ENCODE measurements around the gene PCNX4.

PCNX4 gene

DNA sequence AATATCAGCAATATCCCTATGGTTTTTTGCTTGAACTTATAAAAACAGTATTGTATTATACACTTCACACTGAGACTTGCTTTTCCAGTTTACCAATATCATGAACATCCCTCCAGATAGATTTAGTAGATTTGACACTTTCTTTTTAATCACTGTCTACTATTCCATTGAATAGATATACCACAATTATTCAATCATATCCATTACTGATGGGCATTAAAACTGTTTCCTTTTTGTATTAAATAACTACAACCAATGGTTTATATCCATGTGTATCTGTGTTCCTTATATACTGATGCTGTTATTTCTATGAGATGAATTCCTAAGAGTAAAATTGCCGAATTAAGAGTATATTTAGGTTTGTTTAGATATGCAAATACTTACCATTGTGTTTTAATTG lies 86.4 kb downstream of the PCNX4 start:
- DNase-seq: no peak

DNA sequence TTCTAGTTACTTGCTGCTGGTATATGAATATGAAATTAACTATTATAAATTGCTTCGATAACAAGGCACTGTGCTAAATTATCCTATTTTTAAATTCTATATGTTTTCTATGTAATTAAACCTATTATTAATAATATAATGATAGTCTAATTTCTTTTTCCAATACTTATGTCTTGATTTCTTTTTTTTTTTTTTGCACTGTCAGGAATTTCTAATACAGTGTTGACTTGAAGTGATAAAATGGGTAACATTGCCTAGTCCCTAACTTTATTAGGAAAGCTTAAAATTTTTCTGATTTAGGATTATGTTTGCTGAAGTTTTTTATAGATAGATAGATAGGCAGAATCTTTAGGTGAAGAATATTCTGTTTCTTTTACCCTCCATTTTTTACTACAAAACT lies 87.1 kb downstream of the PCNX4 start:
- no peak for DNase-seq

DNA sequence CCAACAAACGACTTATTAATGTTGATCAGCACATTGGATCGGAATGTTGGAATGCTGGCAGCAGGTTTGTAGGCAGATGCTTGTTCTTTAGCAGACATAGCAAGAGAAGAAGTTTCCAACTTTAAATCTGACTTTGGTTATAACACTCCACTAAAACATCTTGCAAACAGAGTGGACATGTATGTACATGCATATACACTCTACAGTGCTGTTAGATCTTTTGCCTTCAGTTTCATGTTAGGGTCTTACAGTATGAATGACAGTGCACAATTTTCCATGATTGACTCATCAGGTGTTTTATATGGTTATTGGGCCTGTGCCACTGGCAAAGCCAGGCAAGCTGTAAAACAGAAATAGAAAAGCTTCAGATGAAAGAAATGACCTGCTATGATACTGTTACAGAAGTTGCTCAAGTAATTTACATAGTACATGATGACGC lies 87.7 kb downstream of the PCNX4 start:
- no peak for DNase-seq

DNA sequence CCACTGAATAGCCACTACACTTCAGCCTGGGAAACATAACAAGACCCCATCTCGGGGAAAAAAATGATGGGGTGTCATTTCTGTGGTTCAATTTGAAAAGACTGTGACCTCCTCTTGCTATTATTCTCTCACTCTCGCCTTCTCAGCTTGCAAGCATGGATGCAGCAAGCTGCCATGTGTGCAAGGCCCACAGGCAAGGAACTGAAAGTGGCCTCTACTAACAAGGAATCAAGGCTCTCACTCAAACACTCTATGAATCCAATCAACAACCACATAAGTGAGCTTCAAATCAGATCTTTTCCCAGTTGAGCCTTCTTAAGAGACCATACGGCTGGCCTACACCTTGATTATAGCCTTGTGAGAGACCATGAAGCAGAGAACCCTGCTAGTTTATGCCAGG lies 91.4 kb downstream of the PCNX4 start:
- DNase-seq: no peak

DNA sequence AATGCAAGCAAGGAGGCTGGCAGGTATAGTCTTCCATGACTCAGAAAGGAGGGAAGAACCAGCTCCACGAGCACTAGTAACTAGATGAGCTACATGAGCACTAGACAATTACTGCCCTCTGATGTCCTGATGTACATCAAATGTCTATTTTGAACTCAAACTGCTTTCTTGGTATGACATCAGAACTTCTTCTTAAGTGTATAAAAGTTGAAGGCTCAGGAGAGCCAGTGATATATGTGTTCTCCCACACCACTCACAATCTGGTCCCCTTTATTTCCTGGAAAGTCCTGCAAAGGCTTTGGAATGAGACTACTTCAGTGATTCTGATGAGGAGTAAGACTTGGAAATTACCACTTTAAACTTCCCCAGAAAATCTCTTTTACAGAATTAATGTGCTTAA lies 92.0 kb downstream of the PCNX4 start:
- no peak for DNase-seq

DNA sequence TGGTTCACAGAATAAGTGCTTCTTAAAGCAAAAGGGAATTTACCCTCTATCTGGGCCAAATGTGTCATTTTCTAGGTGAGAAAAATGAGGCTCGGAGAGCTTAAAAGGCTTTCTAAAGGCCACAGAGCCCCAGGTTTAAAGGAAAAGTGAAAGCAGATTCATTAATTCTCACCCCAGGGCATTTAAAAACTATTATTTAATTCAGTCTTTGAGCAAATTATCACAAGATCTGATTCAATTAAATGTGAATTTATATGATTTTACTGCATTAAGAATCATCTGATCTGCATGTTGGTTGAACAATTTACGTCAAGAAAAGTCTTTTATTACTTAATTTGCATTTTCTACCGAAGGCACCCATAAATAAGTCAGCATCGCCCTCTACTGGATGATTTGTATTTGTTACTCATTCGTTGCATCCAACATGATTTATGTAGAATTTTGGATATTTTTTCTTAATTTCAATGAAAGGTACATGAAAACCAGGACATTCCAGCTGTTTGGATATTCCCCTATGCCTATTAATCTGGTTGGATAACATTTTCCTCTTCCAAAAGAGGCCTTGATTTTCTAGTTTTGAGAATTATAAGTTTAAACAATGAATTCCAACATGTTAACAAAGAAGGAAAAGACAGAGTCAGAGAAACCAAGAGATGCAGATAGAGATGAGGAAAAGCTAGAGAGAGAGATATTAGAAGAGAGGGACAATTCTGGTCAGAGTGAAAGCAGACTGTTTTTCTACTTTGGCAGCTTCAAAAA lies 92.6 kb downstream of the PCNX4 start:
- DNase-seq: peak; percentile 32

DNA sequence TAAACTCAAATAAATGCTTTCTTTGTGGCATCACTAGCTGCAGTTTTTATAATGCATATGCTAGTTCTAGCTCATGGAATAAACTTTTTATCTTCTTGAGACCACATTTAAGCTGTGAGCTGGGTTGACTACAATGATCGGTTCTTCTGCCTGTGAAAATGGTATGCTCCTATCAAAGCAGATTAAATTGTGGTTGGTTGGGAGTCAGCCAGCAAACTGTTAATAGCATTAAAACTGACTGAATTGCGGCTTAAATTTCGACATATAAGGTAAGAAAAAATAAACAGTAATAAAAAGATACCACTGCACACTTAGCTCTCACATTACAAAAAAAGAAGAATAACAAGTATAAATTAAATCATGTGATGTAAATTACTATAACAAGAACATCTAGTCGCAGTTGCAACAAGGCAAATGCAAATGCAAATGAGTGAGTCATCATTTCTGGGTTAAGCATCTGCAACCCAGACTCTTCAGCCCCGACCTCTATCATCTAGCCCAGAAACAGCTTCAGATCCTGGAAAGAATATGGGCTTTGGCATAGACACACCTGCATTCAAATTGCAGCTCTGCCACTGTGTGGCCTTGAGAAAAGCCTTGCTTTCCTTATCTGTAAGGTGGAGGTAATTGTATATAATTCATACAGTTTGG lies 93.3 kb downstream of the PCNX4 start:
- no peak for DNase-seq

DNA sequence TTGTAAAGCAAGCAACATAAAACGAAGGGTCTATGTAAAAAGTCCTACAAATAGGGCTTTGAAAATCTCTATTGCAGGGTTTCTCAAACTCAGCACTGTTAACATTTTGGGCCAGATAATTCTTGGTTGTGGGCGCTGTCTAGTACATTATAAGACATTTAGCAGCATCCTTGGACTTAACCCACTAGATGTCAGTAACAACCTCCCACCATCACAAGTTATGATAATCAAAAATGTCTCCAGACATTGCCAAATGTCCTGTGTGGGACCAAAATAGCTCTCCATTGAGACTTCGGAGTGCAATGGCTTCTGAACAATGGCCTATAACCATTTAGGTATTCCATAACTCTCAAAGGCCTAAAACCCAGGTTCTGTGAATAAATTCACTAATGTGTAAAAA lies 96.4 kb downstream of the PCNX4 start:
- no peak for DNase-seq

DNA sequence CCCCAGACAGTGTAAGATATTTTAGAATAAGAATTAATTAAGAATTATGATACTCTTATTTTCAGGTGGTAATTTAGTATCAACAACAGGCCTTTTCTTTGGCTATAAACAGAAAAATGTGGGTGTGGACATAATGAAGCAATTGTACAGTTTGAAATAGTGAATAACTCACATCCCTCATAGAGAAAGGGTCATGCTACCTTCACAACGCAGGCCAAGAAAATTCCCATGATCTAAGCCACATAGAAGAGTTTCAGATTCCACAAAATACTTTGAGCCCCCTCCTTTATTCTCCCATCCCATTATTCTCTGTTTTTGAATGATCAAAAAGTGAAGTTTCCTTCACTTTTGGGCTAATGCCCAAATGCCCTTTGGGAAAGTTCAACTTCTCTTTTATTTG lies 97.0 kb downstream of the PCNX4 start:
- no peak for DNase-seq

DNA sequence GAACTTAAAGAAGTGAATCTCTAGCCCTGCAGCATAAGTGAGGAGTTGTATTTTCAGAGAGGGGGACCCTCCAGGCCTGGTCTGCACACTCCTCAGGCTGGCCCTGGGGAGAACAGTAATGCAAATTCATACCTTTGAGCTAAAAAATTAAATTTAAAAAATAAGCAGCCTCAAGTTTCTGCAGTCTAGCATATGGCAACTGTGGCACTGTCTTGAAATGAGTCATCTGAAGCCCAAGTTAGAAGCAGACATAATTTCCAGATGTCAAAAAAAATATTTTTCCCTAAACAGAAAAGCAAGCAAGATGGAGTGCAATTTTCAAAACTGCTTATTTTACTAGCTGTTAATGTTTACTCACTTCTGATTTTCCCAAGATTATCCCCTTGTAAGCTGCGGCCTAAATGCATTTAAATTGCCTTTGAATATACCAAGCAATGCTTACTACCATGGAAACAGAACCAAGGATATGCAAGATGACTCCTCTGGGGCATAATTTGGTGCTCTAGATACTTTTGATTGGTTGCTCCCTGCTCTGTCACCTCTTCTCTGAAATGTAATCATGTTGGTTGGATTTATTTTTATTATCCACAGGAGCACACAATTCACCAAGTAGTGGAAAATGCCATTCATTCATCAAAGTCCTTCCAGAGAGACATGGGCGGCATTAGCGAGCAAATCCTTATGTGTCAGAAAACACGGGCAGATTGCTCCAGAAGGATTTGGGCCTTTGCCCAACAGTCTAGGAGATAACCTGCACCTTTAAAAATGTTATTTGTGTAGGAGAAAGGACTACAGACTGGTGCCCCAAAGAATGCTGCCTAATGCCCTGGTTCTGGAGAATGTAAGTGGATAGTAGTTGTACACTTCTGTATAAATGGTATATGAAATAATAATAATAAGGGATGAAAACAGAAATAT lies 98.5 kb downstream of the PCNX4 start:
- no peak for DNase-seq

DNA sequence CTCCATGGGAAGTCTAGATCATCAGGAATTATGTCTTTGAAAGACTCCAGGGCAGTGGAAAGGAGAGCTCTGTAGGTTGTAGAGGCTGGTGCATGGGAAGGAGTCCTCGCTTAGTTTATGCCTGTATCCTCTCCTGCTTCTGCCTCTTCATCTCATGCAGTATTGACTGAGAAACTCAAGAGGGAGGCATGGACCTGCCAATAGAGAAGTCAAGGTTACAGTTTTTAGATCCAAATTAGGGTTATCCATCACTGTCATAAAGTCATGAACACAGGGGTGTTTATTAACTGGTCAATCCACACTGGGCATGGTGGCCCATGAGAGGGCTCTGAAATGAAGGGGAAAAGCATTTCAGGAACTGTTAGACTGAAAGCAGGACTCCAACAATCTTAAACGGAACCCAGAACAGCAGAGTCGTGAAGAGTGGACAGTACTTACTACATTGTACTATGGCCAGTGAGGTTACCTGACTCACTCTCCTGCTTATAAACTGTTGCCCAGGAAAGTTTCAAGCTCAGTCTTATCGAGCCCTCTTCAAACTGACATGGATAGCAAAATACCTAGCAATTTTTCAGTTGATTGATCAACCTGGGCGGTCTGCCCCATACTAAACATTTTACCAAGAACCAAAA lies 103.6 kb downstream of the PCNX4 start:
- DNase-seq: no peak

DNA sequence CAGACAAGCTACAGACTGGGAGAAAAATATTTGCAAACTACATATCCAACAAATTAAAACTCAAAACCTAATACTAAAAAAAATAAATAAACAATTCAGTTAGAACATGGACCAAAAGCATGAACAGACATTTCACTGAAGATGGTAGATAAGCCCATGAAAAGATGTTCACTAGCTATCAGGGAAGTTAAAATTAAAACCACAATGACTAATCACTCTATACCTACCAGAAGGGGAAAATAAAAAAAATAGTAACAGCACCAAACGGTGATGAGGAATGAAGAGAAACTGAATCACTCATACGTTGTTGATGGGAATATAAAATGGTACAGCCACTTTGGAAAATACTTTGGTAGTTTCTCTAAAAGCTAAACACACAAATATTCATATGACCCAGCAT lies 104.6 kb downstream of the PCNX4 start:
- no peak for DNase-seq

DNA sequence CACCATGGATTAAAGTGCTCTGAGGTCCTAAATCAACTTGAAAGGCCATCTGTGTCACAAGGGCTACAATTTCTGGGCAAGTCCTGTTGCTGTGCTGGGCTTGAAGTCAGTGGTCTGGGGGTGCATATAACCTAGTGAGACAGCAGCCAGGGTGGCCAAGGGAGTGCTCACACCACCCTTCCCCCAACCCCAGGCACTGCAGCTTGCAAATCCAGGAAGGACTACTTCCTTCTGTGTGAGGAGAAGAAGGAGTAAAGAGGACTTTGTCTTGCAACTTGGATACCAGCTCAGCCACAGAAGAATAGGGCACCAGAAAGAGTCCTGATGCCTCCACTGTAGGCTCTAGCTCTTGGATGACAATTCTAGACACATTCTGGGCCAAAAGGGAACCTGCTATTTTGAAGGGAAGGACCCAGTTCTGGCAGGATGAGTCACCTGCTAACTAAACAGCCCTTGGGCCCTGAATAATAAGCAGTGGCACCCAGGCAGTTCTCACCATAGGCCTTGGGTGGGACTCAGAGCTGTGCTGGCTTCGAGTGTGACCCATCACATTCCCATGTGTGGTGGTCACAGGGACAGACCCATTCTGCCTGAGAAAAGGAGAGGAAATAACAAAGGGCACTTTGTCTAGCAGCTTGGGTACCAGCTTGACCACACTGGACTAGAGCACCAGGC lies 106.0 kb downstream of the PCNX4 start:
- no peak for DNase-seq

DNA sequence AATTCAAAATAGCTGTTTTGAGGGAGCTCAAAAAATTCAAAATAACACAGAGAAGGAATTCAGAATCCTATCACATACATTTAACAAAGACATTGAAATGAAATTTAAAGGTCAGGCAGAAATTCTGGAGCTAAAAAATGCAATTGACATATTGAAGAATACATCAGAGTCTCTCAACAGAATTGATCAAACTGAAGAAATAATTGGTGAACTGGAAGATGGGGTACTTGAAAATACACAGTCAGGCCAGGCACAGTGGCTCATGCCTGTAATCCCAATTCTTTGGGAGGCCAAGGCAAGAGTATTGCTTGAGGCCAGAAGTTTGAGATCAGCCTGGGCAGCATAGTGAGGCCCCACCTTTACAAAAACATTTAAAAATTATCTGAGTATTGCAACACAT lies 107.6 kb downstream of the PCNX4 start:
- no peak for DNase-seq

DNA sequence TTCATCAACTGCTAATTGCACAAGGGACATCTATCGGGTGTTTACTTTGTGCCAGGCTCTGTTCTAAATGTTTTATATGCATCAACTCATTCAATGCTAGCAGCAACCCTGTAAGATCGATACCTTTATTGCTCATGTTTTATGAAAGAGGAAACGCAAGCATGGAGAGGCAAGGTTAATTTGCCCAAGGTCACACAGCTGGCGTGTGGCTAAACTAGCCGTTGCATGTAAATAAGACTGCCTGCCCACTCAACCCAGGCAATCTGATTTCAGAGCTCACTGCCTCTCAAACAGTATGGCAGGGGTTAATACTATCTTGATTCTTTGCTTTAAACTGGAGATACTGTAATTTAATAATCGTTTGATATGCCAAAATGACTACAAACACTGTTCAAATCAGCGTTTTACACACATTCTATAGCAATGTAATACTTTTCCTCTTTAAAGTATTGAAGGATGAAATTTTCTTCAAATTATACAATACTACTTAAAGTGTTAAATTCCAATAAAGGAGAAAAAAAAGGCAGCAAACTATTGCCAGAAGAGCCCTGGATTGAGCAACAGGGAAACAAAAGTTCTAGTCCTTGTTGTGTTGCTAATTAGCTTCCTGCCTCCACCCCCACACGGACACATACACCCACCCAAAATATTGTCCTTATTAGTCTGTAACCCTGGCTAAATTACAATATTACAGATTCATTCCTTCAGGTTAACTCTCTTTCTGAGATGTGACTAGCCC lies 112.5 kb downstream of the PCNX4 start:
- DNase-seq: no peak

DNA sequence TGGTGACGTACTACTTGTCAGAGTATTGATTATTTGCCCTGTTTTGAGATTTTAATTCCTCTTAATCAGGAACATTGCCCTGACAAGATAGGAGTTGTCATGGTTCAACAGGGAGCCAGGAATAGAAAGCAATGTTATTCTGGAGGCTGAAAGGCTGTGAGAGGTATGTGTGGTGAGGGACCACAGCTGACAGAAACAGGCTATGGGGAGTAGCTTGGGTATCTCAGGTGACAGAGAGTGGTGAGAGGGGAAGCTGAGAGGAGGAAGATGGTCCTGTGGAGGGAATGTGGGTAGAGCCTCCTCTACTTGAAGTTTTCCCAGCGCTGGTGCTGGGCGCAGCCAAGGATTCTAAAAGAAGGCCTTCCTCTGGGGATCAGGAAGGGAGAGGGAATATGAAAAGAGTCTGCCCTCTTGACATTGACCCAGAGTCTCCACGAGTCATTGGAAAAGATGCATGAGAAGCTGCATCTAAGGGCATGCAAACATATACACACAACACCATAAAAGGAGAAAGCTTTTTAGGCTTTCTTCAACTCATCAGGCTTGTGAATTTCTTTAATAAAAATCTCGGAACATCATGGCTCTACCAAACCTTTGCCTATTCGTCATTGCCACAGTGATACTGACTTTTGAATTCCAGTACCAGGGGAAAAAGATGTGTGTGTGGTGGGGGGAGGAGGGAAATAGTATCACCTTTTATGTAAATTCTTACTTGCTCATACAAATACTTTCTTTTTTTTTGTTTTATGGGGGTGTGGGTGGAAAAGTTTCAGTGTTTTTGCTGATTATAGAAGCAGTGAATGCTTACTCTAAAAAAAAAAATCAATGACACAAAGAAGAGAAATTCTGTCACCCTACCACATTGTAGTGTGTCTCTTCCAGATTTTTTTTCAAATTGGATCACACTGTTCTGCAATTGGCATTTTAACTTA lies 113.4 kb downstream of the PCNX4 start:
- no peak for DNase-seq

DNA sequence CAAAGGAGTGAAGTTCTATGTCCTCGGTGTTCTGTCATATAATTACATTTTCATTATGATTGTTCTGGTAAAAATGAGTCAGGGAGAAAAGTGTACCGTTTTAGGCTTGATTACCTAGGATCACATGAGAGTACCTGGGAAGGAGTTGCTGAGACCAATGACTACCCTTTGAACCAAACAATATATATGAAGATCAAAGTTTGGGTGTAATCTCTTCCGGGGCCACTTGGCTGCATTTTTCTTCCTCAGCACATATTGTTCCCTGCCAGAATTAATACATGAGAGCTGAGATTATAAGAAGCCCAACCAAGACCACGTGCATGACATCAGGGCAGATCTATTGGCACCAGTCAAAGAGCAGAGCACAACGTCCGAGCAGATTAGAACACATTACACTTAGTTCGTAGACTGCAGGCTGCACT lies 114.5 kb downstream of the PCNX4 start:
- no peak for DNase-seq

DNA sequence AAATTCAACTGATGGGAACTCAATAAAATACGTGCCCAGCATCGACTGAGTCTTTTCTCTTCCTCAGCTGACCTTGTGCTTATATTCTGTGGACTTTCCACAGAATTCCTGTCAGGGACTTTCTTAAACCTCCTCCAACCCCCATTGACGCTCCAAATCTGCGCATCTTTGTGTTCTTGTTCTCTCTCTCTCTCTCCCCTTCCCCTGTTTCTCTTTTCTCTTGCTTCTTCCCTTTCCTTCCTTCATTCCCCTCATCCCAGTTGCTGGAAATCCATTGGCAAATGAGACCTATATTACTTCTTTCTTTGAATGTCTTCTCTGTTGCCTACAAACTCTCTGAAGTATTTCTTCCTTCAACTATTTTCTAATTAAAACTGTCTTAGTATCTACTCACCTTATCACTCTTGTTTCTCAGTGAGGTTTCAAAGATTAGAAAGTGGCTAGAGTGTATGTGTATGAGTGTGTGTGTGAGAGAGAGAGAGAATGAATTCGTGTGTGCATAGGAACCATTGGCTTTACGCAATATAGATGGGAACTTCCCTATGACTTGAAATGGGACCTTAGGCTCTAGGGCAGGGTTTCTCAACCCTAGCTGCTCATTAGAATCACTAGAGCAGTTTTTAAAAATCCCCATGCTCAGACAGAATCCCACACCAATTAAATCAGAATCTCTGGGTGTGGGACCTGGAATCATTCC lies 115.3 kb downstream of the PCNX4 start:
- DNase-seq: no peak

DNA sequence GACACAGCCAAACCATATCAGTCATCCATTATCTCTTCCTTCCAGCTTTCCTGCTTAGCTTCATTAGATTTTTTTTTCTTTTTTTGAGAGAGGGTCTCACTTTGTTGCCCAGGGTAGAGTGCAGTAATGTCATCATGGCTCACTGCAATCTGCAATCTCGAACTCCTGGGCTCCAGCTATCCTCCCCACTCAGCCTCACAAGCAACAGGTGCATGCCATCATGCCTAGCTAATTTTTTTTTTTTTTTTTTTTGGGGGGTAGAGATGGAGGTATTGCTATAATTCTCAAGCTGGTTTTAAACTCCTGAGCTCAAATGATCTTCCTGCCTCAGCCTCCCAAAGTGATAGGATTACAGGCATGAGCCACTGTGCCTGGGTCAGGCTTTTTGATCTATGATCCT lies 119.0 kb downstream of the PCNX4 start:
- DNase-seq: no peak

DNA sequence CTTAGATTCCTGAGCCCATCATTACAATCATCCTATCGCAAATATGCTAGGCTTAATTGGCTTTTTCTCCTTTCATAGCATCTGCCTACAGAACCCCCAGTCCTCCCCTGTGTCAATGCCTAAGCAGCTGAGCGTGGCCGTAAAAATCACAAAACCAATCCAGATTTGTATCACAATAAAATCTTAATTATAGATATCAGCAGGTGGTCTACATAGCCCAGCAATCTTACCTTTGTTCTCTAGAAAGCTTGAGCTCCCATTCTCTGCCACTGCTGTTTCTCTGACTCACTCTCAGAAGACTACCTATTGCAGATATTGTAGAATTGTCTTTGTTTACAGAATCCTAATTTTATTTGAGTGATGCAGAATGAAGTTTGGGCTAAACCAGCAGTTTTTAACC lies 119.4 kb downstream of the PCNX4 start:
- no peak for DNase-seq

Data from NCI-H1048 (cell line).